ENCODE measurements around the gene SNRNP70. TPM values are rescaled to one million over a fixed set of nuclear protein-coding genes. Genes with fewer than 3 reads are reported as not detected.

The SNRNP70 gene
- total RNA-seq, 2 experiments from 2014 or later = 181 to 392 TPM

- POLR2A ChIA-PET = no interaction called here
- no peaks in the 10 kb centered on the region for H3K79me2 ChIP-seq (ENCODE audit: insufficient read depth, low read depth, low read length)
- TF ChIP-seq EZH2phosphoT487 (IDR thresholded peaks at IDR 0.05; ENCODE audit: borderline replicate concordance, low read depth, low read length) = no peak
- TF ChIP-seq, protein P1, sequence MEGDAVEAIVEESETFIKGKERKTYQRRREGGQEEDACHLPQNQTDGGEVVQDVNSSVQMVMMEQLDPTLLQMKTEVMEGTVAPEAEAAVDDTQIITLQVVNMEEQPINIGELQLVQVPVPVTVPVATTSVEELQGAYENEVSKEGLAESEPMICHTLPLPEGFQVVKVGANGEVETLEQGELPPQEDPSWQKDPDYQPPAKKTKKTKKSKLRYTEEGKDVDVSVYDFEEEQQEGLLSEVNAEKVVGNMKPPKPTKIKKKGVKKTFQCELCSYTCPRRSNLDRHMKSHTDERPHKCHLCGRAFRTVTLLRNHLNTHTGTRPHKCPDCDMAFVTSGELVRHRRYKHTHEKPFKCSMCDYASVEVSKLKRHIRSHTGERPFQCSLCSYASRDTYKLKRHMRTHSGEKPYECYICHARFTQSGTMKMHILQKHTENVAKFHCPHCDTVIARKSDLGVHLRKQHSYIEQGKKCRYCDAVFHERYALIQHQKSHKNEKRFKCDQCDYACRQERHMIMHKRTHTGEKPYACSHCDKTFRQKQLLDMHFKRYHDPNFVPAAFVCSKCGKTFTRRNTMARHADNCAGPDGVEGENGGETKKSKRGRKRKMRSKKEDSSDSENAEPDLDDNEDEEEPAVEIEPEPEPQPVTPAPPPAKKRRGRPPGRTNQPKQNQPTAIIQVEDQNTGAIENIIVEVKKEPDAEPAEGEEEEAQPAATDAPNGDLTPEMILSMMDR (conservative IDR thresholded peaks at IDR 0.05; ENCODE audit: low read length) = no peak
- no peaks in the 10 kb centered on the region for H3K4me1 ChIP-seq (ENCODE audit: insufficient read depth, low read length, poor library complexity, severe bottlenecking)
- intact Hi-C loops (cut with micrococcal nuclease; ENCODE audit: unreplicated experiment) = no loop called here
- no peak for DNase-seq (ENCODE audit: low spot score)
- no peaks in the 10 kb centered on the region; the same call in 1 of the 2 replicates for H4K20me1 ChIP-seq (ENCODE audit: insufficient read depth, low read length)
- H3K36me3 ChIP-seq (ENCODE audit: insufficient read depth, low read length) = no peaks in the 10 kb centered on the region
- no peak overlapping the region for H2AFZ ChIP-seq (ENCODE audit: low read length)
- no peaks in the 10 kb centered on the region for H3K9me3 ChIP-seq (ENCODE audit: low read length)
- H3K27ac ChIP-seq (ENCODE audit: low read depth, low read length, poor library complexity, severe bottlenecking) = no peak overlapping the region
- CTCF ChIA-PET (ENCODE audit: unreplicated experiment) = no interaction called here
- H3K4me3 ChIP-seq (ENCODE audit: low read depth, low read length, poor library complexity, severe bottlenecking) = no peak overlapping the region
- H3K9me2 ChIP-seq (ENCODE audit: insufficient read depth, low read length) = no peaks in the 10 kb centered on the region
- no peak overlapping the region for H3K4me2 ChIP-seq (ENCODE audit: low read length)
- no TSS peak for BruUV-seq (replicated peaks)
These were observed 16.2 kb upstream of the SNRNP70 start for GRCh38 chr19:49069026-49069425.

- no peak overlapping the region for H3K4me2 ChIP-seq (ENCODE audit: low read length)
- H3K79me2 ChIP-seq (ENCODE audit: insufficient read depth, low read depth, low read length) = no peaks in the 10 kb centered on the region
- no peak for DNase-seq (ENCODE audit: low spot score)
- no peaks in the 10 kb centered on the region; the same call in 1 of the 2 replicates for H4K20me1 ChIP-seq (ENCODE audit: insufficient read depth, low read length)
- TF ChIP-seq, protein P1 (conservative IDR thresholded peaks at IDR 0.05; ENCODE audit: low read length) = no peak
- TF ChIP-seq EZH2phosphoT487 (IDR thresholded peaks at IDR 0.05; ENCODE audit: borderline replicate concordance, low read depth, low read length) = no peak
- H2AFZ ChIP-seq (ENCODE audit: low read length) = no peak overlapping the region
- POLR2A ChIA-PET = no interaction called here
- BruUV-seq (replicated peaks) = no TSS peak
- H3K4me3 ChIP-seq (ENCODE audit: low read depth, low read length, poor library complexity, severe bottlenecking) = no peak overlapping the region
- H3K27ac ChIP-seq (ENCODE audit: low read depth, low read length, poor library complexity, severe bottlenecking) = no peak overlapping the region
- no peaks in the 10 kb centered on the region for H3K9me2 ChIP-seq (ENCODE audit: insufficient read depth, low read length)
- CTCF ChIA-PET (ENCODE audit: unreplicated experiment) = no interaction called here
- H3K4me1 ChIP-seq (ENCODE audit: insufficient read depth, low read length, poor library complexity, severe bottlenecking) = no peaks in the 10 kb centered on the region
- intact Hi-C loops (cut with micrococcal nuclease; ENCODE audit: unreplicated experiment) = no loop called here
- no peaks in the 10 kb centered on the region for H3K9me3 ChIP-seq (ENCODE audit: low read length)
- H3K36me3 ChIP-seq (ENCODE audit: insufficient read depth, low read length) = no peaks in the 10 kb centered on the region
These were observed 14.8 kb upstream of the SNRNP70 start for GRCh38 chr19:49070416-49070815.

- Histone ChIP-seq H2AFZ (ENCODE audit: low read length) (no peak overlapping the region), H3K4me2 (ENCODE audit: low read length) (no peak overlapping the region), H3K9me2 (ENCODE audit: insufficient read depth, low read length) (no peaks in the 10 kb centered on the region), H4K20me1 (ENCODE audit: insufficient read depth, low read length) (no peaks in the 10 kb centered on the region; the same call in 1 of the 2 replicates), H3K27ac (ENCODE audit: low read depth, low read length, poor library complexity, severe bottlenecking) (no peak overlapping the region), H3K4me3 (ENCODE audit: low read depth, low read length, poor library complexity, severe bottlenecking) (no peak overlapping the region), H3K4me1 (ENCODE audit: insufficient read depth, low read length, poor library complexity, severe bottlenecking) (no peaks in the 10 kb centered on the region), H3K9me3 (ENCODE audit: low read length) (no peaks in the 10 kb centered on the region), H3K36me3 (ENCODE audit: insufficient read depth, low read length) (no peaks in the 10 kb centered on the region), H3K79me2 (ENCODE audit: insufficient read depth, low read depth, low read length) (no peaks in the 10 kb centered on the region)
- ChIA-PET POLR2A (no interaction called here), CTCF (ENCODE audit: unreplicated experiment) (no interaction called here)
- DNase-seq (ENCODE audit: low spot score) = no peak
- no TSS peak for BruUV-seq (replicated peaks)
- intact Hi-C loops (cut with micrococcal nuclease; ENCODE audit: unreplicated experiment) = no loop called here
- TF ChIP-seq, protein P1 (conservative IDR thresholded peaks at IDR 0.05; ENCODE audit: low read length) = no peak
- no peak for TF ChIP-seq EZH2phosphoT487 (IDR thresholded peaks at IDR 0.05; ENCODE audit: borderline replicate concordance, low read depth, low read length)
These were observed 13.2 kb upstream of the SNRNP70 start for GRCh38 chr19:49071860-49072547.
